ENCODE measurements around the gene ACTL10. TPM values are rescaled to one million over a fixed set of nuclear protein-coding genes. Genes with fewer than 3 reads are reported as not detected.
A peak's percentile ranks its signal among the peaks of the same experiment; 100 is the strongest.

The ACTL10 gene
- total RNA-seq, 1 experiment from 2014 or later, result 0.46 TPM

GRCh38 chr20:33654680-33655161 is 12.0 kb upstream of the ACTL10 start:
- Histone ChIP-seq H2AFZ (ENCODE audit: low read length) (no peak overlapping the region), H2BK15ac (ENCODE audit: low read depth, low read length) (no peak overlapping the region), H3K14ac (ENCODE audit: insufficient read depth, low read length) (peak overlapping the region; percentile 27; the same call in 1 of the 2 replicates), H3K79me1 (ENCODE audit: insufficient read depth, low read depth, low read length, poor library complexity, severe bottlenecking) (no peaks in the 10 kb centered on the region), H3K23ac (ENCODE audit: insufficient read length, low read depth, low read length) (no peak overlapping the region), H3T11ph (ENCODE audit: low read length) (no peak overlapping the region), H4K91ac (ENCODE audit: insufficient read length, low read depth, low read length) (no peak overlapping the region), H2BK20ac (ENCODE audit: low read depth, low read length, poor library complexity, severe bottlenecking) (no peak overlapping the region), H3K23me2 (ENCODE audit: insufficient read length, low read depth, low read length, poor library complexity, severe bottlenecking) (no peaks in the 10 kb centered on the region), H2AK5ac (ENCODE audit: insufficient read length, low read length) (no peak overlapping the region), H3K18ac (ENCODE audit: insufficient read length, low read depth, low read length) (no peak overlapping the region), H3K56ac (ENCODE audit: insufficient read length, low read depth, low read length) (no peak overlapping the region), H3K4me2 (ENCODE audit: insufficient read depth, insufficient read length, low read length) (no peak overlapping the region), H2BK5ac (ENCODE audit: insufficient read length, low read length) (no peak overlapping the region), H3K9ac (ENCODE audit: extremely low read depth, insufficient read length, low read length) (no peak overlapping the region), H2BK12ac (ENCODE audit: insufficient read length, low read depth, low read length) (no peak overlapping the region), H3K27ac (ENCODE audit: insufficient read length, low read depth, low read length) (no peak overlapping the region), H3K27me3 (ENCODE audit: insufficient read depth, low read length) (no peaks in the 10 kb centered on the region), H3K4ac (ENCODE audit: low read depth, low read length) (no peak overlapping the region), H3K9me3 (ENCODE audit: control insufficient read depth, low read depth, low read length) (no peaks in the 10 kb centered on the region), H4K5ac (ENCODE audit: insufficient read length, low read depth, low read length) (no peak overlapping the region), H4K20me1 (ENCODE audit: control insufficient read depth, insufficient read depth, insufficient read length) (no peaks in the 10 kb centered on the region), H4K8ac (replicated peaks; ENCODE audit: insufficient read length, low read depth, low read length) (no peak overlapping the region), H3K79me2 (ENCODE audit: insufficient read depth, low read length) (no peaks in the 10 kb centered on the region), H3K4me1 (ENCODE audit: insufficient read depth, low read length) (no peaks in the 10 kb centered on the region), H2BK120ac (ENCODE audit: low read depth, low read length, poor library complexity, severe bottlenecking) (no peak overlapping the region)
- Mint-ChIP-seq H3K9me3 (no peaks in the 10 kb centered on the region; a peak in 1 of 5 replicates), H3K4me1 (peaks cover 23 to 25% of the 10 kb centered on the region in 2 experiments), H3K4me3 (no peak overlapping the region), H3K36me3 (ENCODE audit: insufficient read depth in 1 of 3, low read depth in 3 of 3) (peaks cover 0 to 31% (median 4%) of the 10 kb centered on the region in 3 experiments; a peak in 5 of 7 replicates), H3K27ac (peak overlapping the region in 1 of 3 experiments; percentile 85; a peak in 2 of 7 replicates), H3K27me3 (ENCODE audit: low read depth) (no peaks in the 10 kb centered on the region)
- WGBS (ENCODE audit: extremely low coverage, insufficient read length, low lambda C conversion rate), result no CpG with 5 or more reads among the region's 14 CpGs
- no peak for DNase-seq
- TF ChIP-seq, protein P1, sequence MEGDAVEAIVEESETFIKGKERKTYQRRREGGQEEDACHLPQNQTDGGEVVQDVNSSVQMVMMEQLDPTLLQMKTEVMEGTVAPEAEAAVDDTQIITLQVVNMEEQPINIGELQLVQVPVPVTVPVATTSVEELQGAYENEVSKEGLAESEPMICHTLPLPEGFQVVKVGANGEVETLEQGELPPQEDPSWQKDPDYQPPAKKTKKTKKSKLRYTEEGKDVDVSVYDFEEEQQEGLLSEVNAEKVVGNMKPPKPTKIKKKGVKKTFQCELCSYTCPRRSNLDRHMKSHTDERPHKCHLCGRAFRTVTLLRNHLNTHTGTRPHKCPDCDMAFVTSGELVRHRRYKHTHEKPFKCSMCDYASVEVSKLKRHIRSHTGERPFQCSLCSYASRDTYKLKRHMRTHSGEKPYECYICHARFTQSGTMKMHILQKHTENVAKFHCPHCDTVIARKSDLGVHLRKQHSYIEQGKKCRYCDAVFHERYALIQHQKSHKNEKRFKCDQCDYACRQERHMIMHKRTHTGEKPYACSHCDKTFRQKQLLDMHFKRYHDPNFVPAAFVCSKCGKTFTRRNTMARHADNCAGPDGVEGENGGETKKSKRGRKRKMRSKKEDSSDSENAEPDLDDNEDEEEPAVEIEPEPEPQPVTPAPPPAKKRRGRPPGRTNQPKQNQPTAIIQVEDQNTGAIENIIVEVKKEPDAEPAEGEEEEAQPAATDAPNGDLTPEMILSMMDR (conservative IDR thresholded peaks at IDR 0.05), result no peak

All from H9 (cell line).